GM13976 (cell line): ENCODE measurements around the gene QDPR.

Experiments
- DNase-seq: peaks from one replicate; pipeline ENCODE4 v3.0.0; 2012; ENCODE audit warnings: low spot score
- CTCF ChIP-seq: IDR thresholded peaks from 2 replicates; pipeline ENCODE4 v1.5.1; 2012; ENCODE audit warnings: borderline replicate concordance, mild to moderate bottlenecking; ENCODE audit not compliant: insufficient read depth; ENCODE audit errors: extremely low read depth, missing control alignments, control extremely low read depth
- in situ Hi-C: fragments of 300-500 bp; cut with MboI; formaldehyde crosslinking; loops from one replicate; pipeline ENCODE4 v1.12.0; 2022; ENCODE audit warnings: low sequenced_read_pairs, mixed read lengths, inconsistent platforms; ENCODE audit not compliant: unreplicated experiment

The QDPR gene

GRCh38 chr4:17516980-17517379, 5.1 kb upstream of the QDPR start:
- no peak for TF ChIP-seq CTCF
- in situ Hi-C loops, result no loop called here

GRCh38 chr4:17515445-17516407, 3.8 kb upstream of the QDPR start:
- in situ Hi-C loops, result no loop called here
- TF ChIP-seq CTCF, result no peak
- no peak for DNase-seq

More at GRCh38 chr4:17516980-17517379, 5.1 kb upstream of the QDPR start:
- no peak for DNase-seq

- in situ Hi-C loops, result no loop called here
- DNase-seq, result no peak
- TF ChIP-seq CTCF, result no peak
Observed at GRCh38 chr4:17514865-17515264, 3.0 kb upstream of the QDPR start, which contains the start of gene CLRN2. Gene CLRN2 (plus strand): TSS chr4:17515165. CDS start chr4:17515267, 102 bp downstream.

GRCh38 chr4:17512973-17513665, 1.2 kb upstream of the QDPR start:
- no peak for TF ChIP-seq CTCF
- no peak for DNase-seq
- in situ Hi-C loops, result no loop called here

GRCh38 chr4:17511509-17511949, 361 bp downstream of the QDPR start:
- TF ChIP-seq CTCF, result no peak
- no peak for DNase-seq
- in situ Hi-C loops, result no loop called here

- DNase-seq, result no peak
- TF ChIP-seq CTCF, result no peak
- in situ Hi-C loops, result no loop called here
Observed at GRCh38 chr4:17511051-17511450, 839 bp downstream of the QDPR start.
